Ishikawa (cell line): ENCODE results near the gene RNU6-9.

ENCODE experiments used
- CEBPB ChIP-seq: IDR thresholded peaks from 2 replicates; pipeline ENCODE4 v1.6.1; 2012
- CREB1 ChIP-seq: IDR thresholded peaks from 2 replicates; pipeline ENCODE4 v1.6.1; 2012; ENCODE audit warnings: low read depth
- EGR1 ChIP-seq: IDR thresholded peaks from 2 replicates; pipeline ENCODE4 v1.6.1; 2012
- EP300 ChIP-seq: IDR thresholded peaks from 2 replicates; pipeline ENCODE4 v1.6.1; 2012; ENCODE audit warnings: borderline replicate concordance
- FOXM1 ChIP-seq: IDR thresholded peaks from 2 replicates; pipeline ENCODE4 v1.6.1; 2012; ENCODE audit warnings: low read depth, borderline replicate concordance
- MAX ChIP-seq: IDR thresholded peaks from 2 replicates; pipeline ENCODE4 v1.6.1; 2012
- NFIC ChIP-seq: IDR thresholded peaks from 2 replicates; pipeline ENCODE4 v1.6.1; 2012
- RAD21 ChIP-seq: IDR thresholded peaks from 2 replicates; pipeline ENCODE4 v1.6.1; 2012; ENCODE audit warnings: low read depth
- TAF1 ChIP-seq: IDR thresholded peaks from 2 replicates; pipeline ENCODE4 v1.6.1; 2012; ENCODE audit warnings: low read depth, mild to moderate bottlenecking
- TCF12 ChIP-seq: IDR thresholded peaks from 2 replicates; pipeline ENCODE4 v1.6.1; 2012; ENCODE audit warnings: low read depth
- TEAD4 ChIP-seq: IDR thresholded peaks from 2 replicates; pipeline ENCODE4 v1.6.1; 2012
- USF1 ChIP-seq: IDR thresholded peaks from 2 replicates; pipeline ENCODE4 v1.6.1; 2012
- YY1 ChIP-seq: IDR thresholded peaks from 2 replicates; pipeline ENCODE4 v1.6.1; 2012; ENCODE audit warnings: low read depth
- ZBTB7A ChIP-seq: IDR thresholded peaks from 2 replicates; pipeline ENCODE4 v1.6.1; 2012; ENCODE audit warnings: low read depth
- TF ChIP-seq, protein P1 (sequence below): IDR thresholded peaks from 2 replicates; pipeline ENCODE4 v1.6.1; 2012; ENCODE audit warnings: low read depth, mild to moderate bottlenecking

The RNU6-9 gene

GRCh38 chr19:911197-912033, 18.1 kb downstream of the RNU6-9 start:
- TF ChIP-seq ZBTB7A, result no peak
- TF ChIP-seq EGR1, result no peak
- no peak for TF ChIP-seq TEAD4
- no peak for TF ChIP-seq FOXM1
- no peak for TF ChIP-seq MAX
- TF ChIP-seq CEBPB, result no peak
- no peak for TF ChIP-seq YY1
- TF ChIP-seq, protein P1, sequence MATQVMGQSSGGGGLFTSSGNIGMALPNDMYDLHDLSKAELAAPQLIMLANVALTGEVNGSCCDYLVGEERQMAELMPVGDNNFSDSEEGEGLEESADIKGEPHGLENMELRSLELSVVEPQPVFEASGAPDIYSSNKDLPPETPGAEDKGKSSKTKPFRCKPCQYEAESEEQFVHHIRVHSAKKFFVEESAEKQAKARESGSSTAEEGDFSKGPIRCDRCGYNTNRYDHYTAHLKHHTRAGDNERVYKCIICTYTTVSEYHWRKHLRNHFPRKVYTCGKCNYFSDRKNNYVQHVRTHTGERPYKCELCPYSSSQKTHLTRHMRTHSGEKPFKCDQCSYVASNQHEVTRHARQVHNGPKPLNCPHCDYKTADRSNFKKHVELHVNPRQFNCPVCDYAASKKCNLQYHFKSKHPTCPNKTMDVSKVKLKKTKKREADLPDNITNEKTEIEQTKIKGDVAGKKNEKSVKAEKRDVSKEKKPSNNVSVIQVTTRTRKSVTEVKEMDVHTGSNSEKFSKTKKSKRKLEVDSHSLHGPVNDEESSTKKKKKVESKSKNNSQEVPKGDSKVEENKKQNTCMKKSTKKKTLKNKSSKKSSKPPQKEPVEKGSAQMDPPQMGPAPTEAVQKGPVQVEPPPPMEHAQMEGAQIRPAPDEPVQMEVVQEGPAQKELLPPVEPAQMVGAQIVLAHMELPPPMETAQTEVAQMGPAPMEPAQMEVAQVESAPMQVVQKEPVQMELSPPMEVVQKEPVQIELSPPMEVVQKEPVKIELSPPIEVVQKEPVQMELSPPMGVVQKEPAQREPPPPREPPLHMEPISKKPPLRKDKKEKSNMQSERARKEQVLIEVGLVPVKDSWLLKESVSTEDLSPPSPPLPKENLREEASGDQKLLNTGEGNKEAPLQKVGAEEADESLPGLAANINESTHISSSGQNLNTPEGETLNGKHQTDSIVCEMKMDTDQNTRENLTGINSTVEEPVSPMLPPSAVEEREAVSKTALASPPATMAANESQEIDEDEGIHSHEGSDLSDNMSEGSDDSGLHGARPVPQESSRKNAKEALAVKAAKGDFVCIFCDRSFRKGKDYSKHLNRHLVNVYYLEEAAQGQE, result no peak
- TF ChIP-seq TCF12, result no peak
- no peak for TF ChIP-seq USF1
- no peak for TF ChIP-seq EP300
- no peak for TF ChIP-seq CREB1
- TF ChIP-seq TAF1, result no peak
- TF ChIP-seq NFIC, result no peak
- no peak for TF ChIP-seq RAD21

DNA sequence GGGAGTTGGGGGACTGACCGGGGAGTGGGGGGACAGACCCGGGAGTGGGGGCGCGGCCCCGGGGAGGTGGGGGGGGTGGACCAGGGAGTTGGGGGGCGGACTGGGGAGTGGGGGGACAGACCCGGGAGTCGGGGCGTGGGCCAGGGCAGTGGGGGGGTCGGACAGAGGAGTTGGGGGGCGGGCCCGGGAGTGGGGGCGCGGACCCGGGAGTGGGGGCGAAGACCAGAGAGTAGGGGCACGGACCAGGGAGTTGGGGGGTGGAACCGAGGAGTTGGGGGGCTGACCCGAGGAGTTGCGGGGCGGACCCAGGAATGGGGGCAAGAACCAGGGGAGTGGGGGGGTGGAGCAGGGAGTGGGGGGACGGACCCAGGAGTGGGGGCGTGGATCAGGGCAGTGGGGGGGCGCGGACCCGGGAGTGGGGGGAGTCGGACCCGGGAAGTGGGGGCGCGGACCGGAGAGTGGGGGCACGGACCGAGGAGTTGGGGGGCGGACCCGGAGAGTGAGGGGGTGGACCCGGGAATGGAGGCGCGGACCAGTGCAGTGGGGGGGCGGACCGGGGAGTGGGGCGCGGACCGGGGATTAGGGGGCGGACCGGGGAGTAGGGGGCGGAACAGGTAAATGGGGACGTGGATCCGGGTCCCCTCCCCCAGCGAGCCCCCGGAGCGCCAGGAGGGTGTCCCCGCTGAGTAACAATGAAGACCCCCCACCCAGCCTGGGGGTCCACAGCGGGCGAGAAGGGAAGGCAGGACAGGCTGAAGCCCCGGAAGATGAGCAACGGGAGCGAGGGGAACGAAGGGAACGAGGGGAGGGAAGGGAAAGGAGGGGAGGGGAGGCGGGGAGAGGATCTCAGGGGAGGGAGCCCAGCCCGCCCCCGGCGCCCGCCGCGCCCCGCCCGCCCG, 19.1 kb downstream of the RNU6-9 start:
- TF ChIP-seq YY1 (no peak), MAX (no peak), FOXM1 (no peak), CEBPB (no peak), RAD21 (no peak), USF1 (no peak), CREB1 (no peak), ZBTB7A (peak; percentile 85), EGR1 (peak; percentile 18; the same call in 1 of the 2 replicates), TEAD4 (no peak), EP300 (no peak), TAF1 (no peak), NFIC (no peak), TCF12 (no peak)
- TF ChIP-seq, protein P1, result no peak

DNA sequence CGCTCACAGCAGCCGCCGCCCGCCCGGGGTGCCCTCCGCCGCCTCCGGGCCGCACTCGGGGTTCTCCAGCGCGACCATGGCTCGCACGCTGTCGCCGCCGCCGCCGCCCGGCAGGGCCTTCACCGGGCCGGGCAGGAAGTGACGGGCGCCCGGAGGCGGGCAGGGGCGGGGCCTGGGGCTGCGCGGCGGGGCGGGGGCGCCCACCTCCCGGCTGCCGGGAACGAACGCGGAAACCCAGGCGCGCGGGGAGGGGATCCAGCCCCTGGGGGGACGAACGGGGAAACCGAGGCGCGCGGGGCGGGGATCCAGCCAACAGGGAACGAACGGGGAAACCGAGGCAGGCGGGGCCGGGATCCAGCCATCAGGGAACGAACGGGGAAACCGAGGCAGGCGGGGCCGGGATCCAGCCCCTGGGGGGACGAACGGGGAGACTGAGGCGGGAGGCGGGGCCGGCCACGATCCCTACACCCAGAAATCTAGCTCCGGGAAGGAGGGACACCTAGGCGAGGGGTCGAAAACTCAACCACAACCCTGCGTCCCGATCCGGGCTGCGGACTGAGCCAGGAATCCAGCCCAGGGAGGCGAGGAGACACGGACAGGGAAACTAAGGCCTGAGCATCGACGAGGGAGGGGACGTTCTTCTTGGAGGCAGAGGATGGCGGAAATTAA, 19.9 kb downstream of the RNU6-9 start, which contains the start of gene R3HDM4:
Gene R3HDM4, minus strand, starts transcription at position 140 of the 669 bp plus-strand sequence. Its CDS starts 62 bp downstream, at position 78.
- TF ChIP-seq MAX, result peak; percentile 15; the same call in 1 of the 2 replicates
- no peak for TF ChIP-seq CREB1
- TF ChIP-seq EGR1, result no peak
- no peak for TF ChIP-seq FOXM1
- no peak for TF ChIP-seq TCF12
- no peak for TF ChIP-seq TEAD4
- peak; percentile 27; the same call in 1 of the 2 replicates for TF ChIP-seq TAF1
- TF ChIP-seq ZBTB7A, result peak; percentile 40; the same call in 1 of the 2 replicates

DNA sequence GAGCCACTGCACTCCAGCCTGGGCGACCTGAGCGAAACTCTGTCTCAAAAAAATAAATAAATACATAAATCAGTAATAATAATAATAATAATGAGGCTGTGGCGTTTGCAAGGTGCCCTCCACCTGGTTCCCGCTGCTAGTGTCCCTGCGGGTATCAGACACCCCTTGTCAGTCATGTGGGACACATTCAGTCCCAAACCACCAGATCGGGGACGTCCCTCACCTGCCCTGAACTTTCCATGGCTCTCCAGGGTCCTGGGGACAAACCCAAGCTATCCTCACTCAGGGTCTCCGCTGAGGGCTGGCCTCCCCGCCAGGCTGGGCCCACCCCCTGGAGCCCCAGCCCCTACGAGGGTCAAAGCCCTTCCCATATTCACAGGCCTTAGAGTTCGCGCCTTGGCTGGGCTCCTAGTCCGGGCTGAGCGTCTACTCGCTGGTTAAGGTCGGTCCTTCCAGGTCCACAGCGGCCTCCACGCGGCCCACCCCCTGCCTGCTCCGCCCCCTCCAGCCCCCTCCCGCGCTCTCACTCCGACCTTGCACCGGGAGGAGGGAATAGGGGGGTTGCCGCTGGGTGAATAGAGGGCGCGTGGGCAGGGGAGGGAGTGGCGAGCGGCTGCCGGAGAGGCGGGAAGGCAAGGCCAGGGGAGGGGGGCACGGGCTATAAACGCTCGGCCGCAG, 23.5 kb downstream of the RNU6-9 start:
- TF ChIP-seq MAX, result peak; percentile 9; the same call in 1 of the 2 replicates
- TF ChIP-seq YY1, result no peak
- TF ChIP-seq EGR1, result peak; percentile 80
